ENCODE data around the gene CASKIN1. TPM values are rescaled to one million over a fixed set of nuclear protein-coding genes. Genes with fewer than 3 reads are reported as not detected.

Gene CASKIN1
- total and polyA plus RNA-seq, 12 donors = 0.06 to 5.2 (median 1.3) TPM; not detected in 3

DNA sequence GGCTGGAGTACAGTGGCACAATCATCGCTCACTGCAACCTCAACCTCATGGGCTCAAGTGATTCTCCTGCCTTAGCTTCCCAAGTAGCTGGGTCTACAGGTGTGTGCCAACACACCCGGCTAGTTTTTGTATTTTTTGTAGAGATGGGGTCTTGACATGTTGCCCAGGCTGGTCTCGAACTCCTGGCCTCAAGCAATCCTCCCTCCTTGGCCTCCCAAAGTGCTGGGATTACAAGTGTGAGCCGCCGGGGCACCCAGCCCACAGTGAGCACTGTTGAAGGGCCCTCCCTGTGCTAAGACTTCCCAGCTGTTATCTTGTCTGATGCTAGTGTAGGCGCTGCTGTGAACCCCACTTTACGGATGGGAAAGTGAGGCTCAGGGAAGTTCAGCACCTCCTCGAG, 8.0 kb downstream of the CASKIN1 start:
- Histone ChIP-seq H3K9me3 (replicated peaks in 1 of 3) (no peaks in the 10 kb centered on the region), H3K27ac (no peak overlapping the region), H3K4me3 (no peak overlapping the region), H3K4me1 (replicated peaks in 1 of 2) (no peaks in the 10 kb centered on the region), H3K27me3 (no peaks in the 10 kb centered on the region), H3K36me3 (replicated peaks in 1 of 2) (no peaks in the 10 kb centered on the region)
- TF ChIP-seq POLR2A (IDR thresholded peaks at IDR 0.05) = no peak
- TF ChIP-seq CTCF (IDR thresholded peaks at IDR 0.05) = no peak
- DNase-seq = no peak
- WGBS, 4 donors = 85 to 96% (median 94%) methylated on average over 3 to 8 of the region's 8 CpGs
- intact Hi-C loops (cut with DNase I) = no loop called here

GRCh38 chr16:2187212-2187611, 9.2 kb downstream of the CASKIN1 start:
- Histone ChIP-seq H3K9me3 (replicated peaks in 1 of 3) (no peaks in the 10 kb centered on the region), H3K27me3 (no peaks in the 10 kb centered on the region), H3K4me1 (replicated peaks in 1 of 2) (no peaks in the 10 kb centered on the region), H3K27ac (no peak overlapping the region), H3K36me3 (replicated peaks in 1 of 2) (no peaks in the 10 kb centered on the region), H3K4me3 (no peak overlapping the region)
- WGBS, 4 donors = 83 to 87% (median 85%) methylated on average over 10 to 17 of the region's 17 CpGs
- TF ChIP-seq POLR2A (IDR thresholded peaks at IDR 0.05) (no peak), CTCF (IDR thresholded peaks at IDR 0.05) (no peak)
- no peak for DNase-seq
- intact Hi-C loops (cut with DNase I) = no loop called here

DNA sequence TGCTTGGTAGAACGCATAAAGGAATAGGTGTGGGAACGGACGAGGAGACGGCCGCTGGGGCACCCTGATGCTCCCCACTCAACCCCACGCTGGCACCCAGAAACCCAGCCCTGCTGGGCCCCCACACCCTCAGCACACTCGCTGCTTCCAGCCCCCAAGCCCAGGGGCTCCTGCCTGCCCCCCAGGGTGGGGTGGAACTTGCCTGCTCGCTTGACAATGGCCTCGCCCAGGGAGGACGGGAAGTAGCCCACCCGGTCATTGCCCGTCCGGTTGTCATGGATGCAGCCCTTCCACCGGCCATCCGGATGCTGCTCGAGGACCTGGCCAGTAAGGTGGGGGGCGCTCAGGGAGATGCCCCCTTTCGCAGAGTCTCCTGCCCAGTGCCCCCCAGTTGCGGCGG, 9.9 kb downstream of the CASKIN1 start:
- no peaks in the 10 kb centered on the region for H3K9me3 ChIP-seq (replicated peaks in 1 of 3)
- H3K27me3 ChIP-seq = no peaks in the 10 kb centered on the region
- no peak overlapping the region for H3K27ac ChIP-seq
- TF ChIP-seq CTCF (IDR thresholded peaks at IDR 0.05) (no peak), POLR2A (IDR thresholded peaks at IDR 0.05) (no peak)
- 83 to 89% (median 88%) methylated on average over 9 to 20 of the region's 20 CpGs for WGBS, 4 donors
- DNase-seq = no peak
- no peaks in the 10 kb centered on the region for H3K36me3 ChIP-seq (replicated peaks in 1 of 2)
- H3K4me3 ChIP-seq = no peak overlapping the region
- no peaks in the 10 kb centered on the region for H3K4me1 ChIP-seq (replicated peaks in 1 of 2)
- intact Hi-C loops (cut with DNase I) = no loop called here

DNA sequence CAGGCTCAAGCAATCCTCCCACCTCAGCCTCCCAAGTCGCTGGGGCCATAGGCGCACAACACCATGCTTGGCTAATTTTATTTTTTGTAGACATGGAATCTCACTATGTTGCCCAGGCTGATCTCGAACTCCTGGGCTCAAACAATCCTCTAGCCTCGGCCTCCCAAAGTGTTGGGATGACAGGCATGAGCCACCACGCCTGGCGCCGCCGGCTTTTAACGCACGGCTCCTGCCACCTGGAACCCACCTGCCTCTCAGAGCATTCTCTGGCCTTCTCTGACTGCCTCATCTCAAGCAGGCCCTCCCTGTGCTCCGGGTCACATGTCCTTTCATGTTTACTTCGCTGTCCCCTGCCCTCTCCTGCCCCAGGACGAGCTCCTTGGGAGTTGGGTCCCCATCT, 10.3 kb downstream of the CASKIN1 start:
- DNase-seq = no peak
- Histone ChIP-seq H3K27ac (no peak overlapping the region), H3K9me3 (replicated peaks in 1 of 3) (no peaks in the 10 kb centered on the region), H3K4me3 (no peak overlapping the region), H3K4me1 (replicated peaks in 1 of 2) (no peaks in the 10 kb centered on the region), H3K36me3 (replicated peaks in 1 of 2) (no peaks in the 10 kb centered on the region), H3K27me3 (no peaks in the 10 kb centered on the region)
- 84 to 92% (median 86%) methylated on average over 13 of the region's 13 CpGs for WGBS, 4 donors
- no peak for TF ChIP-seq POLR2A (IDR thresholded peaks at IDR 0.05)
- TF ChIP-seq CTCF (IDR thresholded peaks at IDR 0.05) = no peak
- intact Hi-C loops (cut with DNase I) = no loop called here
